Measurements from ENCODE around the gene IFIT5.
A peak's percentile ranks its signal among the peaks of the same experiment; 100 is the strongest.
"Not testable (repeated sequence)": the region's sequence is repeated elsewhere in the genome, so short reads cannot be mapped to it uniquely, and the experiment has no call there.

IFIT5 gene

DNA sequence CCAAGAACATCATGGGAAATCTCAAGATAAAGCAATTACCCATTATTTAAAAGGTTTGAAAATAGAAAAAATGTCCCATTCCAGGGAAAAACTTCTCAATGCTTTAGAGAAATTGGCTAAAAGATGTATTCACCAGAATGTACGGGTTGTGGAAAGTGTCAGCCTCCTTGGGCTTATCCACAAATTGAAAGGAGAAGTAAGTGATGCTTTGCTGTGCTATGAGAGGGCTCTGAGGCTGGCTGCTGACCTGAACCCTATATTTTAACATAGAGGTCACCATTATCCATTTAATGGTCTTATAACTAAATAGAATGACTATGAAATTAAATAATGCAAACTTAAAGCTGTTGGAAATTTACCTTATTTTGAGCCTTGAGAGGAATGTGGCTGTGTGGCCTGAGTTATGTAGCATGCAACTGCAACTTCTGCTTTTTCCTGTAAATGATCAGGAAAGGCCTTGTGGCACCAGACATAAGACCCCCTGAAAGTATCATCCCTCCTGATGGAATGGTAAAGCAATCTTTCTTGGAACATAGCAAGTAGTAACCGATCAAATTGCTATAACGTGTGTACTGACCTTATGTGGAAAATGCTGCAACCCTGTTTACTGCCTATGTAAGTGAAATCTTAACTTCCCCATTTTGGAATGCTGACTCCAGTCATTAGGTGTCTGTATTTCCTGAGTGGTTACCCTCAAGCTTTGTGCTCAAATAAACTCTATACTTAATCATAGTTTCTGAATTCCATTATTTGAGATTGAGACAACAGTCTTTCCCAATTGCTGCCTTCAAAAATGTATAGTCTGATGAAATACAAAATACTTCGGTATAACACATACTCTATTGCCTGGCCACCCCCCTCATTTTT lies 29.7 kb upstream of the IFIT5 start:
- DNase-seq = no peak
- TF ChIP-seq GATA1 (IDR thresholded peaks at IDR 0.05; ENCODE audit: low read depth, low read length) = no peak
- no peak for TF ChIP-seq POLR2A (IDR thresholded peaks at IDR 0.05; ENCODE audit: low read length)

GRCh38 chr10:89388806-89389205 lies 25.6 kb upstream of the IFIT5 start:
- no peak for TF ChIP-seq POLR2A (IDR thresholded peaks at IDR 0.05; ENCODE audit: low read length)
- TF ChIP-seq GATA1 (IDR thresholded peaks at IDR 0.05; ENCODE audit: low read depth, low read length) = no peak
- DNase-seq = no peak

- no peak for TF ChIP-seq GATA1 (IDR thresholded peaks at IDR 0.05; ENCODE audit: low read depth, low read length)
- TF ChIP-seq POLR2A (IDR thresholded peaks at IDR 0.05; ENCODE audit: low read length) = no peak
- peak; percentile 33 to 39 for DNase-seq
Observed at GRCh38 chr10:89389254-89389653, 25.1 kb upstream of the IFIT5 start.

DNA sequence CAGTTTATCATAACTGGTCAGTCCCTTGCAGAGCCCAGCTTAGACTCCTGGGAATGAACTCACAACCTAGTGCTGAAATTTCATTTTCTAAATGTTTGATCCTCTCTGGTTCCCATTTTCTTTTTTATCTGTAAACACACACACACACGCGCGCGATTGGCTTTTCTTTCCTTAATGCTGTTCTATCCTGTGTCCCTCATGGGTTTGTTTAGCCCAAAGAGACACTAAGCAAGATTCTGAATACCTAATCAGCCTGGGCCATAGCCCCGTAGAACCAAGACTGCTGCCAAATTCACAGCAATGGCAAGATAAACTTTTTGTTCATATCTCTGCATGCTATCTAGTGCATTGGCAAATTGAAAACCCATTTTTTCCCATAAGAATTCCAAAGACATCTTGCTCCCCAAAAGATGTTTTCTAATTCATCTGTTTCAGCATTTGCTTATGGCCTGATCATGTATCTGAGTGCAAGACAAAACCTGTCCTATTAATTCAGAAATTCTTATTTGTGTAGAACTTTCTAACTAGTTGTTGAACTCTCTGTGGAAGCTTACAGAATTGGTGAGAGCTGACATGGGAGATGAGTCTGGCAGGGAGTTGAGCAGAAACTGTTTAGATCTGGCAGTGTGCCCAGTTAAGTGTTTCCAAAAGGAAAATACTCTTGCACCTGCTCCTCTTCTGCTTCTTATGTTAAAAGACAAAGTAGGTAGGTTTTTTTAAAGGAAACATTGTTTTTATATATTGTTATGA lies 23.7 kb upstream of the IFIT5 start:
- TF ChIP-seq POLR2A (IDR thresholded peaks at IDR 0.05; ENCODE audit: low read length) (no peak), GATA1 (IDR thresholded peaks at IDR 0.05; ENCODE audit: low read depth, low read length) (no peak)
- DNase-seq = peak; percentile 64 to 83

- DNase-seq = not testable (repeated sequence)
Observed at GRCh38 chr10:89391226-89391576, 23.2 kb upstream of the IFIT5 start.

- DNase-seq = peak; percentile 88 to 90
- TF ChIP-seq GATA1 (IDR thresholded peaks at IDR 0.05; ENCODE audit: low read depth, low read length) (no peak), POLR2A (IDR thresholded peaks at IDR 0.05; ENCODE audit: low read length) (peak; percentile 5)
Observed at GRCh38 chr10:89391907-89392756, 22.2 kb upstream of the IFIT5 start, which contains the start of gene IFIT1. IFIT1 (plus strand) TSS chr10:89392623; CDS start chr10:89392713, 90 bp downstream.

GRCh38 chr10:89392974-89393373 lies 21.4 kb upstream of the IFIT5 start:
- peak; percentile 10 to 47 for DNase-seq

DNA sequence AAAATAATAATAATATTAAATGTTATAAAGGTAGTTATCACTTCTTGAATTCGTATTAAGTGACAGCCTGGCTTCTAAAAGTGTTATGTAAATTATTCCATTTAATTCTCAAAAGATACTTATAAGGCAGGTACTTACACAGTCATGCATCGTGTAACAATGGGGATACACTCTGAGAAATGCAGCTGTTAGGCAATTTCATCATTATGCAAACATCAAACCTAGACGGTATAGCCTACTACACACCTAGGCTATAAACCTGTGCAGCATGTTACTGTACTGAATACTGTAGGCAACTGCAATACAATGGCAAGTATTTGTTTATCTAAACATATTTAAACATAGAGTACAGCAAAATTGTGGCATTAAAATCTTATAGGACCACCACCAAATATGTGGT lies 20.5 kb upstream of the IFIT5 start:
- no peak for TF ChIP-seq POLR2A (IDR thresholded peaks at IDR 0.05; ENCODE audit: low read length)
- TF ChIP-seq GATA1 (IDR thresholded peaks at IDR 0.05; ENCODE audit: low read depth, low read length) = no peak
- DNase-seq = no peak

More at GRCh38 chr10:89392974-89393373, 21.4 kb upstream of the IFIT5 start:
- TF ChIP-seq GATA1 (IDR thresholded peaks at IDR 0.05; ENCODE audit: low read depth, low read length) (no peak), POLR2A (IDR thresholded peaks at IDR 0.05; ENCODE audit: low read length) (no peak)

- no peak for DNase-seq
Observed at GRCh38 chr10:89395141-89395540, 19.2 kb upstream of the IFIT5 start.

GRCh38 chr10:89398003-89398749 lies 16.2 kb upstream of the IFIT5 start:
- TF ChIP-seq GATA1 (IDR thresholded peaks at IDR 0.05; ENCODE audit: low read depth, low read length) (no peak), POLR2A (IDR thresholded peaks at IDR 0.05; ENCODE audit: low read length) (no peak)
- DNase-seq = no peak

More at GRCh38 chr10:89395141-89395540, 19.2 kb upstream of the IFIT5 start:
- TF ChIP-seq POLR2A (IDR thresholded peaks at IDR 0.05; ENCODE audit: low read length) (no peak), GATA1 (IDR thresholded peaks at IDR 0.05; ENCODE audit: low read depth, low read length) (no peak)

DNA sequence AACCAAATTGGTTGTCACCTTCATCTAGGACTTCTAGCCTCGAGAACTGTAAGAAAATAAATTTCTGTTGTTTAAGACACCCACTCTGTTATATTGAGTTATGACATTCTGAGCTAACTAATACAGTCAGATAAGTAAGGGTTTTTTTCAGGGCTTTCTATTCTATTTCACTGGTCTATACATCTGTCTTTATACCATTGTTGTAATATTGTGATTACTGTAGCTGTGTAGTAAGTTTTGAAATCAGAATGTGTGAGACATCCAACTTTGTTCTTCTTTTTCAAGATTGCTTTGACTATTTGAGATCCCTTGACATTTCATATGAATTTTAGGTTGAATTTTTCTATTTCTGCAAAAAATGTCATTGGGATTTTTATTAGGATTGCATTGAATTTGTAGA lies 14.4 kb upstream of the IFIT5 start:
- DNase-seq = no peak
- TF ChIP-seq POLR2A (IDR thresholded peaks at IDR 0.05; ENCODE audit: low read length) (no peak), GATA1 (IDR thresholded peaks at IDR 0.05; ENCODE audit: low read depth, low read length) (no peak)

DNA sequence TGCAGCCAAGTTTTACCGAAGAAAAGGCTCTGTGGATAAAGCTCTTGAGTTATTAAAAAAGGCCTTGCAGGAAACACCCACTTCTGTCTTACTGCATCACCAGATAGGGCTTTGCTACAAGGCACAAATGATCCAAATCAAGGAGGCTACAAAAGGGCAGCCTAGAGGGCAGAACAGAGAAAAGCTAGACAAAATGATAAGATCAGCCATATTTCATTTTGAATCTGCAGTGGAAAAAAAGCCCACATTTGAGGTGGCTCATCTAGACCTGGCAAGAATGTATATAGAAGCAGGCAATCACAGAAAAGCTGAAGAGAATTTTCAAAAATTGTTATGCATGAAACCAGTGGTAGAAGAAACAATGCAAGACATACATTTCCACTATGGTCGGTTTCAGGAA lies 11.3 kb upstream of the IFIT5 start:
- no peak for TF ChIP-seq POLR2A (IDR thresholded peaks at IDR 0.05; ENCODE audit: low read length)
- no peak for TF ChIP-seq GATA1 (IDR thresholded peaks at IDR 0.05; ENCODE audit: low read depth, low read length)
- DNase-seq = no peak
